ENCODE results near the gene ALCAM. TPM values are rescaled to one million over a fixed set of nuclear protein-coding genes. Genes with fewer than 3 reads are reported as not detected.

The ALCAM gene
- total and polyA plus RNA-seq, 2 of the 8 experiments (the other 6 are each of a cell fraction or from before 2014, with no cell fraction given), result 10.8 to 33.0 TPM

DNA sequence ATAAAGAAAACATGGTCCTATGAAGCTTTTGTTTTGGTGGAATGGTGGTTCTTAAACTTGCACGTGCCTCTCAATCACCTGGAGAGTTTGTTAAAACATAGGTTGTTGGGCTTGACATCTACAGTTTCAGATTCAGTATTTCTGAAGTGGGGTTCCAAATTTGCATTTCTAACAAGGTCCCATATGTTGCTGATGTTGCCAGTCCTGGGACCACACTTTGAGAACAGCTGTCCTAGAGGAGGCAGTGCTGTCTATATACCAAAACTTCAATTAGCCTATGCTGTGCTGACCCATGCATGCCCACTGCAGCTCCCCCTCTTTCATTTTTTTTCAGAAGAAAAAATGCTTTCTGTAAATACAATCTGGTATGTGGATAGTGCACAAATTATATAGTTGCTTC lies 31.3 kb downstream of the ALCAM start:
- FAIRE-seq (peak; percentile 7), DNase-seq (ENCODE audit: low read depth in 1 of 2, low spot score in 2 of 2) (no peak)
- no peak overlapping the region for H3K4ac ChIP-seq (replicated peaks; ENCODE audit: insufficient read length, low read depth, low read length)
- ChIA-PET CTCF (ENCODE audit: partially characterized antibody) (interaction anchor here (1.1 kb wide), 1 partner anchor 1125 kb away, joined by 3 read pairs; no protein-coding TSS in a partner anchor), POLR2A (ENCODE audit: partially characterized antibody) (interaction anchor here (1.3 kb wide), 1 partner anchor 119 kb away, joined by 3 read pairs; no protein-coding TSS in a partner anchor)
- no peaks in the 10 kb centered on the region for H3K79me1 ChIP-seq (ENCODE audit: low read depth, low read length)
- peaks cover 0 to 59% of the 10 kb centered on the region in 2 experiments; a peak in 3 of 4 replicates for H3K79me2 ChIP-seq (ENCODE audit: control insufficient read depth in 1 of 2, insufficient read depth in 2 of 2, low read length in 2 of 2)
- H3K14ac ChIP-seq (ENCODE audit: insufficient read length), result no peak overlapping the region
- no peak overlapping the region for H2BK15ac ChIP-seq (ENCODE audit: low read length)
- H3K9me3 ChIP-seq (ENCODE audit: insufficient read depth in 2 of 2, low read depth in 1 of 2, low read length in 1 of 2), result peaks cover 0 to under 1% of the 10 kb centered on the region in 2 experiments; a peak in 1 of 4 replicates
- no peak overlapping the region for H3K56ac ChIP-seq (replicated peaks; ENCODE audit: insufficient read length, low read depth, low read length)
- no peaks in the 10 kb centered on the region for H3K23me2 ChIP-seq (ENCODE audit: low read depth, low read length)
- no peaks in the 10 kb centered on the region for H4K20me1 ChIP-seq (replicated peaks in 1 of 2; ENCODE audit: control insufficient read depth in 1 of 2, insufficient read depth in 2 of 2, low read length in 2 of 2)
- TF ChIP-seq POLR2A (IDR thresholded peaks at IDR 0.05; ENCODE audit: control extremely low read depth in 1 of 2, low read depth in 2 of 2, low read length in 2 of 2), result no peak
- TF ChIP-seq ASH2L (IDR thresholded peaks at IDR 0.05; ENCODE audit: low read length), result no peak
- TF ChIP-seq, protein P1, sequence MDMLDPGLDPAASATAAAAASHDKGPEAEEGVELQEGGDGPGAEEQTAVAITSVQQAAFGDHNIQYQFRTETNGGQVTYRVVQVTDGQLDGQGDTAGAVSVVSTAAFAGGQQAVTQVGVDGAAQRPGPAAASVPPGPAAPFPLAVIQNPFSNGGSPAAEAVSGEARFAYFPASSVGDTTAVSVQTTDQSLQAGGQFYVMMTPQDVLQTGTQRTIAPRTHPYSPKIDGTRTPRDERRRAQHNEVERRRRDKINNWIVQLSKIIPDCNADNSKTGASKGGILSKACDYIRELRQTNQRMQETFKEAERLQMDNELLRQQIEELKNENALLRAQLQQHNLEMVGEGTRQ (IDR thresholded peaks at IDR 0.05; ENCODE audit: low read length), result no peak
- no peak for TF ChIP-seq RAD21 (IDR thresholded peaks at IDR 0.05 in 1 of 2, conservative IDR thresholded peaks at IDR 0.05 in 1 of 2; ENCODE audit: low read depth in 2 of 2, low read length in 2 of 2)
- no peak for TF ChIP-seq KDM1A (IDR thresholded peaks at IDR 0.05; ENCODE audit: borderline replicate concordance, low read length)
- no peak overlapping the region for H3K4me3 ChIP-seq (ENCODE audit: extremely low read depth in 1 of 4, insufficient read depth in 2 of 4, low read depth in 3 of 4, low read length in 4 of 4)
- no peak overlapping the region for H3K23ac ChIP-seq (ENCODE audit: insufficient read length)
- H3K9ac ChIP-seq (replicated peaks in 1 of 4; ENCODE audit: extremely low read depth in 1 of 4, low read depth in 3 of 4, low read length in 3 of 4), result no peak overlapping the region
- no peak overlapping the region for H4K91ac ChIP-seq (replicated peaks; ENCODE audit: insufficient read length, low read length)
- no peak overlapping the region for H2BK5ac ChIP-seq (ENCODE audit: low read depth, low read length)
- H3K4me1 ChIP-seq (replicated peaks in 1 of 4; ENCODE audit: control insufficient read depth in 3 of 4, insufficient read depth in 4 of 4, low read length in 3 of 4), result peaks cover 0 to 6% (median 3%) of the 10 kb centered on the region in 4 experiments; a peak in 4 of 7 replicates
- 75% methylated on average over 1 of the region's 1 CpG; no CpG with 5 or more reads in 1 of the 2 experiments for whole genome bisulfite sequencing, 2 experiments (ENCODE audit: extremely low coverage in 1 of 2, insufficient coverage in 1 of 2, insufficient read length in 1 of 2, insufficient replicate concordance in 2 of 2, low coverage in 1 of 2, low lambda C conversion rate in 2 of 2, missing lambda C conversion rate in 1 of 2)
- no peak overlapping the region for H4K5ac ChIP-seq (ENCODE audit: insufficient read length, low read depth, low read length)
- H3K4me2 ChIP-seq (ENCODE audit: insufficient read depth in 1 of 2, low read depth in 2 of 2, low read length in 2 of 2), result no peak overlapping the region
- H4K8ac ChIP-seq (ENCODE audit: extremely low read depth, insufficient read depth, low read length), result no peak overlapping the region
- no peak overlapping the region for H2BK12ac ChIP-seq (ENCODE audit: low read depth, low read length)
- H3K27ac ChIP-seq (ENCODE audit: low read depth, low read length), result no peak overlapping the region
- no peak overlapping the region for H2BK120ac ChIP-seq (replicated peaks; ENCODE audit: low read depth, low read length)
- H3K27me3 ChIP-seq (replicated peaks in 1 of 4; ENCODE audit: control insufficient read depth in 3 of 4, extremely low read depth in 1 of 4, insufficient read depth in 3 of 4, low read length in 3 of 4), result no peaks in the 10 kb centered on the region
- H2AK5ac ChIP-seq (ENCODE audit: low read depth, low read length), result no peak overlapping the region
- H2AFZ ChIP-seq (ENCODE audit: low read length), result no peak overlapping the region
- peaks cover 0 to 3% (median 2%) of the 10 kb centered on the region in 4 experiments; a peak in 1 of 8 replicates for H3K36me3 ChIP-seq (ENCODE audit: control insufficient read depth in 2 of 4, insufficient read depth in 4 of 4, low read length in 3 of 4)
- no peak overlapping the region for H2BK20ac ChIP-seq (ENCODE audit: low read length)
- no peak overlapping the region for H3K18ac ChIP-seq (ENCODE audit: extremely low read depth, low read length)

Data from H1 (cell line).